ENCODE results near the gene GALNT11.

DNA sequence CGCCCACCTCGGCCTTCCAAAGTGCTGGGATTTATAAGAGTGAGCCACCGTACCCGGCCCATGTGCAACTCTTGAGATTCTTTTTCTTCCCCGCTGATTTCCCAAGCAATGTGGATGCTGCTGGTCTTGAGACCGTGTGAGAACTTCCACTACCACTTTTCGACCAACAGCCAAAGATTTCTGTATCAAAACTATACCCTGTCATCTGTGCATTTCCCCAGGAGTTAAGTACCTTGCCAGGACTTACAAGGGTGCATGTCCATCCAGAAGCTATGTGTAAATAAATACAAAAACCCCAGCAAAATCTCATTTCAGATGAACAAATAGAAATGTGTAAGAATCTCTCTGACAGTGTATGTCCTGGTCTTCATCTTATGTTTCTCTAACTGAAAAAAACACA lies 9.9 kb upstream of the GALNT11 start:
- TF ChIP-seq POLR2AphosphoS5 (IDR thresholded peaks at IDR 0.05; ENCODE audit: low read depth, low read length), result no peak
- no peak for TF ChIP-seq POLR2A (IDR thresholded peaks at IDR 0.05; ENCODE audit: low read depth, low read length)
- TF ChIP-seq TAF1 (IDR thresholded peaks at IDR 0.05; ENCODE audit: low read depth, low read length), result no peak
- TF ChIP-seq SPI1 (IDR thresholded peaks at IDR 0.05; ENCODE audit: low read depth, low read length), result no peak
- no peak for TF ChIP-seq PAX5 (IDR thresholded peaks at IDR 0.05; ENCODE audit: insufficient read depth, low read length, severe bottlenecking)
- TF ChIP-seq POU2F2 (IDR thresholded peaks at IDR 0.05; ENCODE audit: low read depth, low read length), result no peak

All from GM12891 (cell line).